Fibroblast of lung (primary cell): Measurements from ENCODE around the gene PTPN14.

Source experiments
- EZH2 ChIP-seq: IDR thresholded peaks from 2 replicates; pipeline ENCODE4 v1.5.1; 2012; ENCODE audit warnings: low read length, control low read depth, mild to moderate bottlenecking; ENCODE audit errors: missing control alignments
- TF ChIP-seq, protein P1 (sequence below), 2 donors: IDR thresholded peaks in 1 of 2; conservative IDR thresholded peaks in 1 of 2; 1 replicate in 1 of 2; 2 replicates in 1 of 2; pipeline ENCODE4 v1.5.1; 2011 to 2012; ENCODE audit warnings: low read length in 2 of 2, control low read depth in 1 of 2, inconsistent platforms in 1 of 2, low read depth in 1 of 2, mild to moderate bottlenecking in 1 of 2

GRCh38 chr1:214548271-214548670, 3.1 kb downstream of the PTPN14 start:
- TF ChIP-seq, protein P1, sequence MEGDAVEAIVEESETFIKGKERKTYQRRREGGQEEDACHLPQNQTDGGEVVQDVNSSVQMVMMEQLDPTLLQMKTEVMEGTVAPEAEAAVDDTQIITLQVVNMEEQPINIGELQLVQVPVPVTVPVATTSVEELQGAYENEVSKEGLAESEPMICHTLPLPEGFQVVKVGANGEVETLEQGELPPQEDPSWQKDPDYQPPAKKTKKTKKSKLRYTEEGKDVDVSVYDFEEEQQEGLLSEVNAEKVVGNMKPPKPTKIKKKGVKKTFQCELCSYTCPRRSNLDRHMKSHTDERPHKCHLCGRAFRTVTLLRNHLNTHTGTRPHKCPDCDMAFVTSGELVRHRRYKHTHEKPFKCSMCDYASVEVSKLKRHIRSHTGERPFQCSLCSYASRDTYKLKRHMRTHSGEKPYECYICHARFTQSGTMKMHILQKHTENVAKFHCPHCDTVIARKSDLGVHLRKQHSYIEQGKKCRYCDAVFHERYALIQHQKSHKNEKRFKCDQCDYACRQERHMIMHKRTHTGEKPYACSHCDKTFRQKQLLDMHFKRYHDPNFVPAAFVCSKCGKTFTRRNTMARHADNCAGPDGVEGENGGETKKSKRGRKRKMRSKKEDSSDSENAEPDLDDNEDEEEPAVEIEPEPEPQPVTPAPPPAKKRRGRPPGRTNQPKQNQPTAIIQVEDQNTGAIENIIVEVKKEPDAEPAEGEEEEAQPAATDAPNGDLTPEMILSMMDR (conservative IDR thresholded peaks at IDR 0.05 in 1 of 2, IDR thresholded peaks at IDR 0.05 in 1 of 2; ENCODE audit: low read depth in 1 of 2, low read length in 2 of 2) = no peak
- TF ChIP-seq EZH2 = no peak
